MM.1S (cell line): ENCODE measurements around the gene LAMC3.

Source experiments
- DNase-seq: peaks from one replicate; pipeline ENCODE4 v3.0.0-alpha.2; 2015
- H2AFZ ChIP-seq: fragments of 300-600 bp; sonication (generic); 2 replicates; pipeline ENCODE4 v1.6.0; 2016; ENCODE audit warnings: antibody characterized with exemption, low read length
- H3F3A ChIP-seq: fragments of 300-600 bp; sonication (generic); 2 replicates; pipeline ENCODE4 v1.6.1; 2016; ENCODE audit warnings: mild to moderate bottlenecking, antibody characterized with exemption, low read length, moderate library complexity, mixed read lengths; ENCODE audit not compliant: insufficient read depth
- H3K27ac ChIP-seq: fragments of 300-600 bp; sonication (generic); 2 replicates; pipeline ENCODE4 v1.5.1; 2016; ENCODE audit warnings: mild to moderate bottlenecking, low read length
- H3K27me3 ChIP-seq: fragments of 300-600 bp; sonication (generic); replicated peaks from 2 replicates; pipeline ENCODE4 v1.6.0; 2016; ENCODE audit warnings: low read length; ENCODE audit not compliant: insufficient read depth
- H3K36me3 ChIP-seq: fragments of 300-600 bp; sonication (generic); replicated peaks from 2 replicates; pipeline ENCODE4 v1.6.1; 2016; ENCODE audit warnings: mild to moderate bottlenecking, low read length, mixed read lengths; ENCODE audit not compliant: insufficient read depth
- H3K4me1 ChIP-seq: fragments of 300-600 bp; sonication (generic); 2 replicates; pipeline ENCODE4 v1.6.1; 2016; ENCODE audit warnings: low read length, mixed read lengths
- H3K4me2 ChIP-seq: fragments of 300-600 bp; sonication (generic); 2 replicates; pipeline ENCODE4 v1.6.0; 2016; ENCODE audit warnings: low read depth, low read length
- H3K4me3 ChIP-seq: fragments of 300-600 bp; sonication (generic); 2 replicates; pipeline ENCODE4 v1.5.1; 2016; ENCODE audit warnings: low read length, mixed read lengths
- H3K79me2 ChIP-seq: fragments of 300-600 bp; sonication (generic); 2 replicates; pipeline ENCODE4 v1.6.1; 2016; ENCODE audit warnings: mixed run types, low read length, mixed read lengths
- H3K9ac ChIP-seq: fragments of 300-600 bp; sonication (generic); 2 replicates; pipeline ENCODE4 v1.6.1; 2016; ENCODE audit warnings: low read length, mixed read lengths
- H3K9me2 ChIP-seq: fragments of 300-600 bp; sonication (generic); replicated peaks from 2 replicates; pipeline ENCODE4 v1.6.1; 2016; ENCODE audit warnings: mild to moderate bottlenecking, low read length, mixed read lengths; ENCODE audit not compliant: insufficient read depth
- H3K9me3 ChIP-seq: fragments of 300-600 bp; sonication (generic); replicated peaks from 2 replicates; pipeline ENCODE4 v1.6.1; 2016; ENCODE audit warnings: mild to moderate bottlenecking, low read length, mixed read lengths; ENCODE audit not compliant: insufficient read depth
- H4K20me1 ChIP-seq: fragments of 300-600 bp; sonication (generic); 2 replicates; pipeline ENCODE4 v1.6.1; 2016; ENCODE audit warnings: mild to moderate bottlenecking, low read length, moderate library complexity, mixed read lengths; ENCODE audit not compliant: insufficient read depth
- EZH2 ChIP-seq: fragments of 300-600 bp; sonication (generic); optimal IDR thresholded peaks from 2 replicates; pipeline ENCODE3; 2017; ENCODE audit warnings: low read depth, mild to moderate bottlenecking, antibody characterized with exemption, low read length, mixed read lengths
- EZH2phosphoT487 ChIP-seq: fragments of 300-600 bp; sonication (generic); IDR thresholded peaks from 2 replicates; pipeline ENCODE4 v1.6.1; 2018; ENCODE audit warnings: antibody characterized with exemption, low read length
- TF ChIP-seq, protein P1 (sequence below): fragments of 300-600 bp; sonication (generic); IDR thresholded peaks from 2 replicates; pipeline ENCODE4 v1.5.1; 2016; ENCODE audit warnings: antibody characterized with exemption, low read length, mixed read lengths

LAMC3 gene

DNA sequence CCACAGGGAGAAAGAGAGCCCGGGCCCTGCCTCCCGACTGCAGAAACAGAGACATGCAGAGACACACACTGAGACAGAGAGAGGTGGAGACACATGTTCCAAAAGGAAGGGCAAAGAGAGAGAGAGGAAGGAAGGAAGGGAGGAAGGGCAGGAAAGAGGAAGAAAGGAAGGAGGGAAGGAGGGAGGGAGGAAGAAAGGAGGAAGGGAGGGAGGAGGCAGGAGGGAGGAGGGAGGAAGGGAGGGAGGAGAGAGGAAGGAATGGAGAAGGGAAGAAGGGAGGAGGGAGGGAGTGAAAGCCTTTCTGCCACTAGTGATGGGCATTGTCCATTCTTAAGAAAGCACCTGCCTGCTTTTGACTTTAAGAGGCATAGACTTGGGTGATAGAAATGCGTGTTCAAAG lies 38.1 kb upstream of the LAMC3 start:
- H3K9ac ChIP-seq = no peak overlapping the region
- no peak overlapping the region for H3K4me2 ChIP-seq
- H3F3A ChIP-seq = no peaks in the 10 kb centered on the region
- H3K27ac ChIP-seq = no peak overlapping the region
- no peaks in the 10 kb centered on the region for H4K20me1 ChIP-seq
- no peak for TF ChIP-seq EZH2
- TF ChIP-seq, protein P1, sequence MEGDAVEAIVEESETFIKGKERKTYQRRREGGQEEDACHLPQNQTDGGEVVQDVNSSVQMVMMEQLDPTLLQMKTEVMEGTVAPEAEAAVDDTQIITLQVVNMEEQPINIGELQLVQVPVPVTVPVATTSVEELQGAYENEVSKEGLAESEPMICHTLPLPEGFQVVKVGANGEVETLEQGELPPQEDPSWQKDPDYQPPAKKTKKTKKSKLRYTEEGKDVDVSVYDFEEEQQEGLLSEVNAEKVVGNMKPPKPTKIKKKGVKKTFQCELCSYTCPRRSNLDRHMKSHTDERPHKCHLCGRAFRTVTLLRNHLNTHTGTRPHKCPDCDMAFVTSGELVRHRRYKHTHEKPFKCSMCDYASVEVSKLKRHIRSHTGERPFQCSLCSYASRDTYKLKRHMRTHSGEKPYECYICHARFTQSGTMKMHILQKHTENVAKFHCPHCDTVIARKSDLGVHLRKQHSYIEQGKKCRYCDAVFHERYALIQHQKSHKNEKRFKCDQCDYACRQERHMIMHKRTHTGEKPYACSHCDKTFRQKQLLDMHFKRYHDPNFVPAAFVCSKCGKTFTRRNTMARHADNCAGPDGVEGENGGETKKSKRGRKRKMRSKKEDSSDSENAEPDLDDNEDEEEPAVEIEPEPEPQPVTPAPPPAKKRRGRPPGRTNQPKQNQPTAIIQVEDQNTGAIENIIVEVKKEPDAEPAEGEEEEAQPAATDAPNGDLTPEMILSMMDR = no peak
- no peak for TF ChIP-seq EZH2phosphoT487
- no peak for DNase-seq
- H3K9me3 ChIP-seq = no peaks in the 10 kb centered on the region
- H2AFZ ChIP-seq = no peak overlapping the region
- H3K4me3 ChIP-seq = no peak overlapping the region
- H3K4me1 ChIP-seq = no peaks in the 10 kb centered on the region
- peaks cover 95% of the 10 kb centered on the region for H3K27me3 ChIP-seq
- no peaks in the 10 kb centered on the region for H3K9me2 ChIP-seq
- H3K36me3 ChIP-seq = no peaks in the 10 kb centered on the region
- no peaks in the 10 kb centered on the region for H3K79me2 ChIP-seq

DNA sequence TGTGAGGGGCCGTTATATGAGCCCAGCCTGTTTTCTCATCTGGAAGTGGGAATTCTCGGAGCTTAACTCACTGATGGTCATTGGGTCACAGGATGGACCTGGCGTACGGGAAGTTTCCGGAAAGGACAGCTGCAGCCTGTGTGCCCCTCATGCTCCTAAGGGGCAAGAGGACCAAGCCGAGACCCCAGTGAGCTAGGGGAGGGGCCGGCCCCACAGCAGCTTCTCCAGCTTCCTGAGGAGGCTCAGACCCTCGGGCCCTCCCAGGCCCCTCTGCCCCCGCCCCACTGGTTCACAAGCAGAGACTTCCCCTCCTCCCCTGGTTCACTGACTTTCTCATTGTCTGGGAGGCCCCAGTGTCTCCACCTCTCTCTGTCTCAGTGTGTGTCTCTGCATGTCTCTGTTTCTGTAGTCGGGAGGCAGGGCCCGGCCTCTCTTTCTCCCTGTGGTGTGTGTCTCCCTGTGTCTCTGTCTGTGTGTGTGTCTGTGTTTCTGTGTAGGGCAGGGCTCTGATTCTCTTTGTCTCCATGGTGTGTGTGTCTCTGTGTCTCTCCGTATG lies 37.6 kb upstream of the LAMC3 start:
- H3K9me2 ChIP-seq = no peaks in the 10 kb centered on the region
- no peak overlapping the region for H3K9ac ChIP-seq
- no peak overlapping the region for H3K4me3 ChIP-seq
- TF ChIP-seq, protein P1 = no peak
- TF ChIP-seq EZH2 (no peak), EZH2phosphoT487 (no peak)
- DNase-seq = no peak
- H4K20me1 ChIP-seq = no peaks in the 10 kb centered on the region
- no peaks in the 10 kb centered on the region for H3K4me1 ChIP-seq
- no peaks in the 10 kb centered on the region for H3K9me3 ChIP-seq
- no peaks in the 10 kb centered on the region for H3F3A ChIP-seq
- no peaks in the 10 kb centered on the region for H3K36me3 ChIP-seq
- H2AFZ ChIP-seq = no peak overlapping the region
- peaks cover 97% of the 10 kb centered on the region for H3K27me3 ChIP-seq
- H3K4me2 ChIP-seq = no peak overlapping the region
- no peaks in the 10 kb centered on the region for H3K79me2 ChIP-seq
- H3K27ac ChIP-seq = no peak overlapping the region

DNA sequence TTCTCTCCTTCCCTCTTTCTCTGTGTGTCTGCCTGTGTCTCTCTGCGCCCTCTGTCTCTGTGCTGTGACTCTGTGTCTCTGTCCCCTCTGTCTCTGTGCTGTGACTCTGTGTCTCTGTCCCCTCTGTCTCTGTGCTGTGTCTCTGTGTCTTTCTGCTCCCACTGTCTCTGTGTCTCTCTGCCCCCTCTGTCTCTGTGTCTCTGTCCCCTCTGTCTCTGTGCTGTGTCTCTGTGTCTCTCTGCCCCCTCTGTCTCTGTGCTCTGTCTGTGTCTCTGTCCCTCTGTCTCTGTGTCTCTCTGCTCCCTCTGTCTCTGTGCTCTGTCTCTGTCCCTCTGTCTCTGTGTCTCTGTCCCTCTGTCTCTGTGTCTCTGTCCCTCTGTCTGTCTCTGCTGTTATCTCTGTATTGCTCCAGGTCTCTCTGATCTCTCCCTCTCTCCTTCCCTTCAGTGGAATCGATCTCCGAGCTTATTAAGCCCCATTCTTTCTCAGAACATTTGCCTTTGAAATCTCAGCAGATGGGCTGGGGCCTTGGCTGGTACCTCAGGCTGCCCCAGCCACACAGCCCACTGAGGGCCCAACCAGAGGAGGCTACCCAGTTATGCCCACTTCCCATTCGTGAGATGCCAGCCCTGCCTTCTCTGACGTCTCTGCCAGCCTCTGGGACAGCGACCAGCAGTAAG lies 36.6 kb upstream of the LAMC3 start:
- Histone ChIP-seq H3K9me2 (no peaks in the 10 kb centered on the region), H2AFZ (no peak overlapping the region), H3K36me3 (no peaks in the 10 kb centered on the region), H3K79me2 (no peaks in the 10 kb centered on the region), H3K27ac (no peak overlapping the region), H3K27me3 (peaks cover 97% of the 10 kb centered on the region), H3K9me3 (no peaks in the 10 kb centered on the region), H3K4me3 (no peak overlapping the region), H3K4me2 (no peak overlapping the region), H3K4me1 (no peaks in the 10 kb centered on the region), H3K9ac (no peak overlapping the region), H3F3A (no peaks in the 10 kb centered on the region), H4K20me1 (no peaks in the 10 kb centered on the region)
- TF ChIP-seq, protein P1 = no peak
- no peak for TF ChIP-seq EZH2phosphoT487
- no peak for TF ChIP-seq EZH2
- DNase-seq = no peak
